K562 (cell line): ENCODE results near the gene CHSY3.

ENCODE experiments used
- CTCF ChIP-seq, 3 experiments: IDR thresholded peaks in 2 of 3; conservative IDR thresholded peaks in 1 of 3; 2 replicates each; pipeline ENCODE4 v1.5.1; 2011 to 2012; ENCODE audit warnings: low read length in 3 of 3, mild to moderate bottlenecking in 3 of 3, control low read depth in 2 of 3, improper control_type of control experiment in 1 of 3, inconsistent platforms in 1 of 3, low read depth in 1 of 3, mixed read lengths in 1 of 3, moderate library complexity in 1 of 3; ENCODE audit not compliant: insufficient read depth in 2 of 3
- CUX1 ChIP-seq: fragments of 200-800 bp; sonication (Bioruptor generic); IDR thresholded peaks from 2 replicates; pipeline ENCODE4 v1.6.1; 2016; ENCODE audit warnings: missing genetic modification characterization, missing compliant biosample characterization
- E2F3 ChIP-seq: fragments of 250-450 bp; sonication (Bioruptor Pico); IDR thresholded peaks from 2 replicates; pipeline ENCODE4 v1.4.0; 2020; ENCODE audit warnings: mild to moderate bottlenecking
- ELF1 ChIP-seq: fragments of 200-800 bp; sonication (Bioruptor generic); IDR thresholded peaks from 2 replicates; pipeline ENCODE4 v1.6.1; 2016; ENCODE audit warnings: missing genetic modification characterization, missing compliant biosample characterization
- EZH2 ChIP-seq: IDR thresholded peaks from 2 replicates; pipeline ENCODE4 v1.6.1; 2012; ENCODE audit warnings: low read depth, mild to moderate bottlenecking, inconsistent platforms, low read length, borderline replicate concordance
- FOXJ3 ChIP-seq: sonication (generic); formaldehyde crosslinking; IDR thresholded peaks from 2 replicates; pipeline ENCODE4 v1.4.0; 2020; ENCODE audit warnings: mild to moderate bottlenecking, missing genetic modification reagents
- JUND ChIP-seq, 2 experiments: IDR thresholded peaks; 2 replicates in 1 of 2; 3 replicates in 1 of 2; pipeline ENCODE4 v1.6.1; 2011; ENCODE audit warnings: borderline replicate concordance in 2 of 2, low read depth in 2 of 2, low read length in 2 of 2, improper control_type of control experiment in 1 of 2, missing biosample characterization in 1 of 2, missing genetic modification characterization in 1 of 2, missing genetic modification reagents in 1 of 2
- POLR2A ChIP-seq: fragments of 450-650 bp; conservative IDR thresholded peaks from 2 replicates; pipeline ENCODE4 v1.6.1; 2016
- RBM17 ChIP-seq: fragments of 200-400 bp; formaldehyde crosslinking; IDR thresholded peaks from 2 replicates; pipeline ENCODE4 v1.6.1; 2017; ENCODE audit warnings: low read depth, mild to moderate bottlenecking, low read length, borderline replicate concordance

DNA sequence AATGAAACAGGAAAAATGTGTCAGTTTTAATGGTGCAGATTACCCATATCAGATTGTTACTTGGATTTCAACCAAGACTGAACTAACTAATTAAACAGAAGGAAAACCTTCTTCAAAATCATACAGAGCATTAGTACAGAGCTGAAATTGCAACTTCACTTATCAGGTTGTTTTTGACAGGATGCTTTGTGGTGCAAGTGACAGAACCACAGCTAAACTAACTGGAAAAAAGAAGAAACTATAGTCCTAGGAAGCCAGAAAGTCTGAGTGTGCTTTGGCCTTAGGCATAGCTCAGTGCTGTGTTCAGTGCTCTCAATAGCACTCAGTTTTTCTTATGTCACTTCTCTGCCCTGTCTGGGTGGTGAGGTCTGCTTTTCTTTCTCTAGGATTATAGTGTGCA, 267.4 kb downstream of the CHSY3 start:
- no peak for TF ChIP-seq EZH2
- no peak for TF ChIP-seq POLR2A
- no peak for TF ChIP-seq E2F3 (CRISPR knock-in tag)
- TF ChIP-seq JUND (IDR thresholded peaks at IDR 0.05; ENCODE audit: borderline replicate concordance, low read depth, low read length): no peak
- no peak for TF ChIP-seq JUND (tag; IDR thresholded peaks at IDR 0.05; ENCODE audit: borderline replicate concordance, low read depth, low read length)
- TF ChIP-seq CUX1 (CRISPR knock-in tag): no peak
- no peak for TF ChIP-seq ELF1 (tag)
- no peak for TF ChIP-seq CTCF (IDR thresholded peaks at IDR 0.05 in 2 of 3, conservative IDR thresholded peaks at IDR 0.05 in 1 of 3; ENCODE audit: insufficient read depth in 2 of 3, low read depth in 1 of 3, low read length in 3 of 3)
- TF ChIP-seq FOXJ3 (CRISPR knock-in tag): no peak
- no peak for TF ChIP-seq RBM17
